Non-pigmented ciliary epithelial cell (primary cell): ENCODE data around the gene CCDC102A.

Experiments used
- DNase-seq: peaks from one replicate; pipeline ENCODE4 v3.0.0-alpha.2; 2010; ENCODE audit warnings: low read depth

Gene CCDC102A

DNA sequence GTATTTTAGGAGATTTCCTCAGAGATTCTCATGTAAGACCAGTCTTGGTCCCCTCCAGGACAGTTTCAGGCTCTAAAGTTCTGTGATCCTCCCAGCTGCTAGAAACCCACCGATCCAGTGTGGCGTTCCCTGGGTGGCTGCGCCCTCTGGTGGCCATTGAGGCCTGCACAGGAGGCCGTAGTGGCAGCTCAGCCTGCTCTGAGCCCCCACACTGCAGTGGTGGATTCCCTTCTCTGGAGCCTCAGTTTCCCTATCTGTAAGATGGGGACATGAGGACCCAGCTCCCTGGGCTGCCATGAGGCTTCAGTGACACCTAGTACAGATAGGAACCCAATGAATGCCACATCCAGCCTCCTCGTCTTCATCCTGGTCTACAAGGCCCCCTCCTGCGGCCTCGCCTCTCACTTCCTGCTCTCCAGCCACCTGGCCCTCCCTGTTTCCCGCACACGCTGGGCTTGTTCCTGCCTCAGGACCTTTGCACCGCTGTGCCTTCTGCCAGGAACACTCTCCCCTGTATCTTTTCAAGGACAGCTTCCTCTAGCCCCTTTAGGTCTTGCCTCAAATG, 16.5 kb downstream of the CCDC102A start:
- no peak for DNase-seq

DNA sequence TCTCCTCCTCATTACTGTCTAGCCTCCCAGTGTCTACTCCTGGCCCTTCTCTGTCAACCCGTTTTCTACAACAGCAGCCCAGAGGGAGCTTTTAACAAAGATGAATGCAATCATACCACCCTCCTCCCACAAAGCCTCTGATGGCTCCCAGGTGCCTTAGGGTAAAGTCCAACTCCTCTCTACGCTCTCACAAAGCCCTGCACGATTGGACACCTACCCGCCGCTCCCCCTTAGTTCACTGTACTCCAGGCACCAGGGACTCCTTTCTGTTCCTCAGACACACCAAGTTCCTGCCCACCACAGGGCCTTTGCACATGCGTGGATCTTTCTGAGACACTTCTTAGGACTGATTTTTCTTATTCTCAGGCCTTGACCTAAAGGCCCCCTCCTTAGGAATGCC, 17.4 kb downstream of the CCDC102A start:
- no peak for DNase-seq

DNA sequence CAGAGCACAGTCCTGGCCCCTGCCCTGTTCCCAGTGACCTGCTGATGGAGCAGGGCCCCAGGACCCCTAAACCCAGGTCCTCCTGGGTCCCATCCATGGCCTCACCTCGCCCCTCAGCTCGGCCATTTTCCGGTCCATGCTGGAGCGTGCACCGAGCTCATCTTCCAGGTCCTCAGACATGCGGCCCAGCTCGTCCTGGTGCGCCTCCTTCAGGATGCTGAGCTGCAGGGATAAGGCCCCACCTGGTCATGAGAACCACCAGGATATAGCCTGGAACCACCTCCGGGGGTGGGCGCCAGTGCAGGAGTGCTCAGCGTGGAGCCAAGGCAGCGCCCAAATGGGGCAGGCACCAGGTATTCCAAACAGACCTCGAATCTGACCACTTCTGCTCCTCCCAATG, 17.9 kb downstream of the CCDC102A start:
- DNase-seq, result no peak

DNA sequence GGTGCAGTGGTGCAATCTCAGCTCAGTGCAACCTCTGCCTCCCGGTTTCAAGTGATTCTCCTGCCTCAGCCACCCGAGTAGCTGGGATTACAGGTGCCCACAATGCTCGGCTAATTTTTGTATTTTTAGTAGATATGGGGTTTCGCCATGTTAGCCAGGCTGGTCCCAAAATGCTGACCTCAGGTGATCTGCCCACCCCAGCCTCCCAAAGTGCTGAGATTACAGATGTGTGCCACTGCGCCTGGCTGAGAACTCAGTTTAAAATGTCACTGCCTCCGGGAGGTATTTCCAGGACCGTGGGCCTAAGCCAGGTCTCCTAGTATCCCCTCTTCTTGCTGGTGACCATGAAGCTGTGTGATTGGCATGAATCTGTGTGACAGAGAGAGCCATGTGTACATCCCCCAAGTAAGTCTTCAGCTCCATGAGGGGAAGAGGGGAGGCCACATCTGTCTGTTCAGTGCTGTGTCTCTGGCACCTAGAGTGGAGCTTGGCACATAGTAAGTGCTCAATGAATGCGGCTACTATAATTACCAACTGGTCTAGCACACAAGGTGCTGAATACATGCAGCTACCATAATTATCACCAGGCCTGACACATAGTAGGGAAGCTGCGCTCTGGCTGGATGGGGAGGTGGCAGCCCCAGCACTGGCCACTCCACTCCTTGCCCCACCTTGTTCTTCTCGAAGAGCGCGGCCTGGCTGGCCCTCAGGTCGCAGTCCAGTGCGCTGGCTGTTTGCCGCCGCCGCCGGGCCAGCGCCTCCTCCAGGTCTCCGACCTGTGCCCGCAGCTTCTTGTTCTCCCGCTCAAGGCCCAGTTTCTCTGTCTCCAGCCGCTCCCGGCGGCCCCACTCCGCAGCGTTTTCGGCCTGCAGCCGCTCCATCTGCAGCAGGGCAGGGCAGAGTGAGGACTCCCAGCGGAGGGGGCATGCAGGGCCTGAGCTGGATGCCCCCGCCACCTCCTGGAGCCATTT, 18.7 kb downstream of the CCDC102A start:
- DNase-seq, result no peak

DNA sequence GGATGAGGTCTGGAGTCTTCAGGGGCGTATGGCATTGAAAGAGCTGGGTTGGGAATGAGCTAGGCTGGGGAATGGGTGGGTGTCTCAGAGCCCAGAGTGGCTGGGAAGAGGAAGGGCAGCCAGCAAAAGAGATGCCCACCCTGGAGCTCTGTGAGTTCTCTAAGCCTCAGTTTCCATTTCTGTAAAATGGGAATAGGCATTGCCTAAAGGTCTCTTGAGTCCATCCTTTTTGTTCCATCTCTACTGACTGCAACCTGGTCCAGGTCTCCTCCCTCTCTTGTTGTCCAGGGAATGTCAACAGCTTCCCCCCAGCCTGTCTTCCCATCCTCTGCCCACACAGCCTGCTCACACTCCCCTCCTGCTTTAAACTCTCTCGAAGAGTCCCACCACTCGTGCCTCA, 19.6 kb downstream of the CCDC102A start:
- DNase-seq, result no peak

DNA sequence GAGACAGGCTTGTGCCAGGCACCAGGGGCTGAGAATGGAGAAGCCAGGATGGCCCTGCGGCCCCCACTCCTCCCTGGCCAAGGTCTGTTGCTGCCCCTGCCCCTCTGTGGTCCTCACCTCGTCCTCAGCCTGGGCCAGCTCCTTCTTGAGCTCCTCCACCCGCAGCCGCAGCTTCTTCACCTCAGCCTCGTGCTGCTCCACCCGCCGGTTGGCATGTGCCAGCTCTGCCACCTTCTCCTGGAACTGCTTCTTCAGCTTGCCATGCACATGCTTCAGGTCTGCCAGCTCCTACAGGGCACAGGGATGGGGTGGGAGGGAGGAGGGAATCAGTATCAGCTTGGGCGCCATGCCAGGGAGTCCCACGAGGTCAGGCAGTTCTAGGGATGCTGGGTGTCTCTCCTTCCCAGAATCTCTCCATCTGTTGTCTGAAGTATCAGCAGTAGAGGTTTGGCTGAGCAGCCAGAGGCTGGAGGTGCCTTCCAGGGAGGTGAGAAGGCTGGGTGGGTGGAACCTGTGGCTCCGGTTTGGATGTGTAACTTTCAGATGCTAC, 20.1 kb downstream of the CCDC102A start:
- DNase-seq, result no peak

DNA sequence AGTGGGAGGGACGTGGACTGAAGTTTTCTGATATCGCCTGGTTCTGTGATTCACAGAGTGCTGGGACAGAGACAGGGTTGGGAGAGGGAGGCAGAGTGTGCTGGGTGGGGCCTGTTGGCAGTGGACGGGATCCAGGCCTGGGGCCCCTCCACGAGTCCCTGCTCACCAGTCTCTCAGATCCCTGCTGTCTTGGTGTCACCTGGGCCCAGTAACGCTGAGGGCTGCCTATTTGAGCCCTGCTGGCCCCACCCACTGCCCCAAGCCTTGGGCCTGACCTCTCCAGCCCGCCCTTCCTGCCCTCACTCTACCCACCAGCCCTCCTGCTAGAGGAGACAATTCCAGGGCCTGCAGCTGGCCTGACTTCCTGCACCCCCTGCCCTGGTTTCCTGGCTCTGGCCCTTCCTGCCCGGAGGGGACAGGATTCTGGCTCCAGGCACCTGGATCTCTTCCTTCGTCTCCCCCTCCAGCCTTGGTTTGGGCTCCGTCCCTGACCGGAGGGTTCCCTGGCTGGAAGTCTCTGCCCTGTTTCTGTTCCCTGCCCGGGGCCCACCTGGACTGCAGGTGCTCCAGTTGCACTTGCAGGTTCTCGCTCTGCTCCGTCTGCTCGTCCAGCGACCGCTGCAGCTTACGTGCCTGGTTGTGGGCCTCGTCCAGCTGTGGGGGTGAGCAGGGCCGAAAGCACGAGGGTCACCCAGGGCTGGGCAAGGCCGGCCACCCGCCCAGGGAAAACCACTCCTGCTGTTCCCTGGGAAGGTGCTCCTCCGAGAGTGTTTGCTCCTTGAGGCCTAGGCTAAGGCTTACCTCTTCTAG, 21.4 kb downstream of the CCDC102A start:
- DNase-seq, result no peak

DNA sequence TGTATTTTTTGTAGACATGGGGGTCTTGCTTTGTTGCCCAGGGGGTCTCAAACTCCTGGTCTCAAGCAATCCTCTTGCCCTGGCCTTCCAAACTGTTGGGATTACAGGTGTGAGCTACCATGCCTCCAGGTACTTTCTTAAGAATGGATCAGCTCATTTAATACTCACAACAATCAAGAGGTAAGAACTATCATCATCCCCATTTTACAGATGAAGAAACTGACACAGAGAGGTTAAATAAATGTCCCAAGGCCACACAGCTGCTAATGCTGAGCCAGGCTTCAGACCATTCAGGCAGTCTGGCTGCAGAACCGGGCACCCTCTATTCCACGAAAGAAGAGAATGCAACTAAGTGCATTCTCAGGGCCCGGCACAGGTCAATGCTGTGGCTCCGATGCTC, 22.0 kb downstream of the CCDC102A start:
- no peak for DNase-seq

DNA sequence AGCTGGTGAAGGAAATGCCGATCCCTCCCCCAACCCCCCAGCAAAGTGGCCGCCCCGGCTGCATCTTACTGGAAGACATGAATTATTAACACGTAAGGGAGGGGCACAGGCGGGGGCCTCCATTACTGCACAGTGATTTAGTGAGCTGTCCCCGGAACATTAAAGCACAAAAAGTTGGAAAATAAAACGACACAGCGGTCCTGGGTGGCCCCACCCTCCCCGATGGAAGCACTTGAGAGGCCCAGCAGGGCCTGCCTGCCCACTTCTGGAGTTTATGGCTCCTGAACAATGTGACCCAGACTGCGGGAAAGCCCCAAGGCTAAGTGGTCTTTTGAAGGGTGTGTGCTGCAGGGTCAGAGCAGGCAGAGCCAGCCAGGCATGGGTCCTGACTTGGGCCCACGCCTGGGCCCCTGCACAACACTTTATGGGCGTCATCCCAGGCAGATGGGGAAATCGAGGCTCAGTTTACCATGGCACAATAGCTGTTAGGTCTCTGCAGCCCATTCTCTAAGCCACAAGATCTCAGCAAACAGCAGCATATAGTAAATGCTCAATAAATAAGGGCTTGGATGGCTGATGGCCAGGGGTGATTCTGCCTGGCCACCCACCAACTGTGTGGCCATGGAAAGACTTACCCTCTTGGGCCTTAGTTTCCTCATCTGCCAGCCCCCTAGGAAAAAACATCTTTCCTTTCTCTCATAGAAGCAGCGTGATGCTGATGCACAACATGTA, 22.8 kb downstream of the CCDC102A start:
- no peak for DNase-seq

DNA sequence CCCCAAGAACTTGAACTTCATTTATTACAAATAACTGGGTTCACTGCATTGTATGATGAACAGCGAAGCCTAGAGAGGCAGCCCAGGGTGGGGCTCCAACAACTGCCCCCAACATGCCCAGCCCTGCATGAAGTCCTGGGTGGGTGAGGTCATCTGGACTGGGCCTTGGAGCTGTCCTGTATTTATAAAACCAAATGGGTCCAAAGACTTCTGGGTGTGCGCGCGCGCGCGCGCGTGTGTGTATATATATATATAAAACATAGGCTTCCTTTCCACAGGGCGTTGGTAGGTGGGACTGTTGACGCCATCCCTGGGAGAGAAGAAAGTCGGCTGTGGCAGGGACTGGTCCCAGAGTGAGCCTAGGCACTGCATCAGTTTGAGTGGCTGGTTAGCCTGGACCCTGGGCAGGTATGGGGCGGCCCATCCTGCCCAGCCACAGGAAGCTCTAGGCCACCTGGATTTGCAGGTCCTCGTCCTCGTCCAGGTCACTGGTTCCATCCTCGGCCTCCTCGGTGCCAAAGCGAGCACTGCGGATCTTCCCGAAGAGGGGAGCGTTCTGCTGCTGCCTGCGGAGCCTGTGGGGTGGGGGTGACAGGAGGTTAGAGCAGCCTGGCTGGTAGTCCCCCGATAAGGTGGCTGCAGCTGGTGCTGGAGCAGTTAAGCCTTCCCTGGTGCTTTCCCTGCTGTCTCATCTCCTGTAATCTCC, 23.9 kb downstream of the CCDC102A start:
- DNase-seq, result no peak

DNA sequence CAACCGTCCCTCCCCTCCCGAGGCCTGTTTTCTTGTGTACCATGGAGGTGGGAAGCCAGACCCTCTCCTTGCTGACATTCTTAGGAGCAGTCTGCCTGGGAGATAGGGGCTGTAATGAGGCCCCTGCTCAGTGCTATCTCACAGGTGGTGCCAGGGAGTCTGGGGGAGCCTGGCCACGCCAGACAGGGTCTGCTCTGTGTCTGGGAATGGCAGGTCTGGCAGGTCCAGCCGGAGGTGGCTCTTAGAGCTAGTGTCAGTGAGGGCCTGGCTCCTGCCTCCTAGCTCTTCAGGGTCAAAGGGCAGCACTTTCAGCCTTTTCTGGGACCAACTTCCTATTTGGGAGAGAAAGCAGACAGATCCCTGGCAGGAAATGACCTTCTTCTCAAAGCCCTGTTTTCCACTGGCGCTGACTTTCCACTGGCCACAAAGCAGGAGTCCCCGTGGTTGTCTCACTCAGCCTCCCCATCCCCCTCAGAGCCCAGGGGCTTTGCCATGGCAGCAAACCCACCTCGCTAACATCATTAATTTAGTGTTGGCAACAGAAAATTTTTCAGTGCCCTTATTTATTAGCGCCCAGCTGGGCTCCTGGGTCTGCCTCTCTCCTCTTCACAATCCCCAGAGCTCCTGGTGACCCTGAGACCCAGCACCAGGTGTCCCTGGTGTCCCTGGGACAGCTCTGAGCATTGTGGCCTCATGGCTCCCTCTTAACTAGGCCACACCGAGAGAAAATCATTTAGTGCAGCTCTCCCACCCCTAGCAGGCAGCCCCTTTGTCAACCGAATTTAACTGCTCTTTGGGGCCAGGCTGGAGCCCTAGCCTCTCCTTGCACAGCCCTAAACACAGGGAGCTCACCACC, 26.1 kb downstream of the CCDC102A start:
- no peak for DNase-seq

DNA sequence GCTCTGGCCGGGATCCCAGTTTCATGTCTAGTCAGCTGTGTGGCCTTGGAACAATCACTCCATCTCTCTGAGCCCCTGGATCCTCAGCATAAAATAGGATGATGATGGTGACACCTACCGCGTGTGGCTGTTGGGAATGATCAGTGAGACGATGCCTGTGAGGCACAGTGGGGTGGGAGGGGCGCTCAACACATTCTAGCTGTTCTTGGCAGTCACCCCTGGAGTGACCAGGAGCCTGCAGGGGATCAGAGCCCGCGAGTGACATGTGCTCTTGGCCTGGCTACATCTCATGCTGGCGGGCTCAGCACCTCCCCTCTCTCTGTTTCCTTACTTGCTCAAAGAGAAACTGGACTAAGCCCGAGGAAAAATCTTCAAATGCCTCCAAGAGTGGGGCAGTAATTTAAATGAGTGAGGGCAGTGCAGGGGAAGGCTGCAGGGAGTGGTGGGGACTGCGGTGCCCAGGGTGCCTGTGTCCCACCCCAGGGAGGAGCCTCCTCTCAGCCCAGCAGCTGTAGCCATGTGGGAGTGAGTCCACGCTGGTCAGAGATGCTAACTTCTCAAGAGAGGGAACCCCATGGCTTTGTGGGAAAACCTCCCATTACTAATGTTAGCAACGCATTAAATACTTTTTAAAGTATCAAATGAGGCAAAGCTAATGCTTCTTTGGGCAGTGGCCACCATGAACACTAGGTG, 27.0 kb downstream of the CCDC102A start:
- DNase-seq, result no peak

DNA sequence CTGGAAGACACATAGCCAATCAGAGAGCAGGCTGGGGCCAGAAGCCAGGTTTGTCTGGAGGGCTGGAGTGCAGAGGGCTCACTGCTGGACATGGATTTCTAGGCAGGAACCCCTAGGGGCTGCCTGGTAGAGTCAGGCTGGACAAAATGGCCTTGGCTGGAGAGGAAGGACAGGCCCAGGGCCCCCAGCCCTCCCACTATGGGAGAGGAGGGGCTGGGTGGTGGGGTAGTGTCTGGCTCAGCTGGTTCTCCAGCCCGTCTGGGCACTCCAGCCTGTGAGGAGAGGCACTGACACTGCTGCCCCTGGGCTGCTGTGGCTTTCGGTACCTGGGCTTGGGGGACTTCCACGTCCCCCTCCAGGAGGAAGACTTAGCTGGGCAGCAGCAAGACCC, 28.3 kb downstream of the CCDC102A start:
- DNase-seq, result no peak

DNA sequence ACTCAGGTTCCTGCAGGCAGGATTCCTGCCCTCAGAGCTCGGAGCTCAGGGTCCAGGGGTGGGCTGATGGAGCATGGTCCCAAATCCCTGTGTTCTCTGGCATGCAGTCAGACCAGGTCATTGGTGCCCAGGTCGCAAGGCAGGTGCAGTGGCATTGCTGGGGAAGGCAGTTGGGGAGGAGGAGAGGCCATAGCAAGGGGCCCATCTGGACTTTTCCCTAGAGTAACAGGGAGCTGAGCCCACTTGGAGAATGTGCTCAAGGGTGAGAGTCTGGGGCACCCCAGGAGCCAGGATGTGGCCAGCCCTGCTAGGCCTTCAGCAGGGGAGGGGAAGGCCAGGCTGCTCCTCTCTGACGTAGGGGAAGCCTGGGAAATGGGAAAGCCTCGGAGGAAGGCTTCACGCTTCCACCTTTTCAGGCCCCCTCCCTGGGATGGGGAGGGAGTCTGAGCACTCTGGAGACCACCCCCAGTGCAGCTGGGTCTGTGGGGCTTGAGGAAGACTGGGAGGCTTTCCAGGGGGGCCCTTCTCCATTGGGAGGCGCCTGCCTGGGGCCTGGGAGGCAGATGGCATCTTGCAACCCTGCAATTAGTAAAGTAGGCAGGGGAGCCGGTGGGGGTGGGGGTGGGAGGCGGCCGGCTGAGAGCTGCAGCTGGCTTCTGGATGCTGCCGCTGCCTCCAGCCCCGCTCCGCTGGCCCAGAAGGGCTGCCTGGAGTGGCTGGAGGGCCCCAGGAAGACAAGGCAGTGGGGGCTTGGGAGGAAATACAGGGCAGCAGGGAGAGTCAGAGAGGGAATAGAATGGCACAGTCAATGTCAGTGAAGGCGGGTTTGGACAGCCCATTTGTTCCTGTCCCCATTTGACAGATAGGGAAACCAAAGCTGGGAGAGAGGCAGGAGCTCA, 29.0 kb downstream of the CCDC102A start:
- DNase-seq, result no peak

DNA sequence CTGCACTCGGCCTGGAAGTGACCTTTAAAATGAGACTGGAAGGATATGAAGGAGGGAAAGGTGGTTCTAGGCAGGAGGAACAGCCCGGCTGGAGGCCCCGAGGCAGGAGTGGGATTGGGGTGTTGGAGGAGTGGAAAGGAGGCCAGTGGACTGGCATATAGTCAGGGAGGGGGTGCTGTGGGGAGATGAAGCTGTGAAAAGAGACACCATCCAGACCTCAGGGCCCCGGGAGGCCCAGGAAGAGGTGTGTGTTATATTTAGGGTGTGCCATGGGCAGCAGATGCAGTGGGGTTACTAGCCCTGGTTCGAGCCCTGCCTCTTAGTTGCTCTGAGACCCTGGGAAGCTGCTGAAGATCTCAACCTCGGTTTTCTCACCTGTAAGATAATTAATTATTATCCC, 31.2 kb downstream of the CCDC102A start:
- DNase-seq, result no peak

DNA sequence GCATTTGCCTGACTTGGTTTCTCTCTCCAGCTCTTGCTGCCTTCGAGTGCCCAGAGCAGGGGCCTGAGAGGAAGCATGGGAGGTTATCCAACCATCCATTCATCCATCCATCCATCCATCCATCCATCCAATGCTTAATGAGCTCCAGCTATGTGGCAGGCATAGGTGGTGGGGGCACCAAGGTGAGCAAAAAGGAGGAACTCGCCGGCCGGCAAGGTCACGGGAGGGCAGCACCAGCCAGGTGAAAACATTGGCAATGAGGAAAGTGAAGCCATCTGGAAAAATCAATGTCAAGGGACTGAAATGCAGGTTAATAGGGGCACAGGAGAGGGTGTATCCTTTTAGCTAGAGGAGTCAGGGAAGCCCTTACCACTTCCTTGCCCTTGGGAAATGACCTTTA, 31.9 kb downstream of the CCDC102A start:
- DNase-seq, result no peak

DNA sequence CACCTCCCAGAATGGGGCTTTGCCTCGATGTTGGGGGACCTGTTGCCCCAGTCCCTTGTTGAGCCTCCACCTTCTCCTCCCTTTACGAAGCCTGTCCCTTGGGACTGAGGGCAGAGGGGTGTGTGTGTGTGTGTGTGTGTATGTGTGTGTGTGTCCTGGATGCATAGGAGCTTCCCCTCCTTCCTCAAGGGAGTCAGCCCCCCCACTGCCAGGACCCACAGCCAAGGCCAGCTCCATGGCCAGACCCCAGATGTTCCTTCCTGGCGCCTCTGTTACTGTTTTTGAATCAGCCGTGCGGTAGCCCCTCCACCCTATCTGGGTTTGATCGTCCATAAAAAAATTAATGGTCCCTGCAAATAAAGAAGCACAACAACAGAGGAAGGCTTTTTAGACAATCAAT, 32.4 kb downstream of the CCDC102A start:
- no peak for DNase-seq

DNA sequence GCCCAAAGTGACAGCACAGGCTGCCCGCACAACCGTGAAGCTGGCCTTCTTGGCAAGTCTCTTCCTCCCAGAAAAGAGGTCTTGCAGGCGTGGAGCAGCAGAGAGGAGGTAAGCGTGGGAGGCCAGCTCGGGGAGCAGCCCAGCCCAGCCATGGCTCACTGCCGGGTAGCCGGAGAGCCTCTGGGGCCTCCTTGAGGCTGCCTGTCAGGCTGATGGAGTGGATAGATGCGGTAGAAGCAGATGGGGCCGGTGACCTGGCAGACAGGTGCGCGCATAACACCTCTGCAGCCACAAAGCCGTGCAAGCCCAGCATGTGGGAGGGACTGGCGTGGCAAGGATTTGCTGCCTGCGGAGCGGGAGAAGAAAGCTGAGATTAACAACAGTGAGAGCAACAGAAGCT, 33.0 kb downstream of the CCDC102A start:
- no peak for DNase-seq
